SK-N-SH (cell line): Measurements from ENCODE around the gene DOCK3.

Source experiments
- CTCF ChIP-seq: fragments of 200-600 bp; sonication (generic); IDR thresholded peaks from 2 replicates; pipeline ENCODE4 v1.6.1; 2017; ENCODE audit warnings: antibody characterized with exemption, mild to moderate bottlenecking, moderate library complexity
- SMC3 ChIP-seq: IDR thresholded peaks from 2 replicates; pipeline ENCODE4 v1.6.1; 2012; ENCODE audit warnings: low read depth, low read length, improper control_type of control experiment

- TF ChIP-seq SMC3 (no peak), CTCF (no peak)
These were observed 209.0 kb downstream of the DOCK3 start for GRCh38 chr3:50883755-50884154.
